Fibroblast of lung (primary cell): ENCODE data around the gene PCDHAC2. TPM values are rescaled to one million over a fixed set of nuclear protein-coding genes. Genes with fewer than 3 reads are reported as not detected.

Source experiments
- DNase-seq, 2 donors: peaks; one replicate each; pipeline versions ENCODE4 v3.0.0 to v3.0.0-alpha.2; 2010; ENCODE audit warnings: low read depth in 2 of 2
- H2AFZ ChIP-seq: 2 replicates; pipeline ENCODE4 v1.5.1; 2012; ENCODE audit warnings: low read length, control low read depth, inconsistent platforms
- H3K27ac ChIP-seq: 2 replicates; pipeline ENCODE4 v1.5.1; 2011; ENCODE audit warnings: low read length, control low read depth; ENCODE audit not compliant: insufficient read depth
- H3K27me3 ChIP-seq: 2 replicates; pipeline ENCODE4 v1.5.1; 2011; ENCODE audit warnings: mild to moderate bottlenecking, low read length; ENCODE audit not compliant: control insufficient read depth, insufficient read depth
- H3K36me3 ChIP-seq: 2 replicates; pipeline ENCODE4 v1.5.1; 2011; ENCODE audit warnings: low read length; ENCODE audit not compliant: control insufficient read depth, insufficient read depth
- H3K4me1 ChIP-seq: 2 replicates; pipeline ENCODE4 v1.5.1; 2011; ENCODE audit warnings: low read length; ENCODE audit not compliant: control insufficient read depth, insufficient read depth; ENCODE audit errors: extremely low read depth
- H3K4me2 ChIP-seq: 2 replicates; pipeline ENCODE4 v1.5.1; 2011; ENCODE audit warnings: low read length, control low read depth; ENCODE audit not compliant: insufficient read depth; ENCODE audit errors: extremely low read depth
- H3K4me3 ChIP-seq, 4 experiments: fragments of 200-600 bp in 1 of 4; sonication (generic) in 1 of 4; replicated peaks in 1 of 4; 2 replicates each; pipeline ENCODE4 v1.5.1; 2011 to 2016; ENCODE audit warnings: low read length in 4 of 4, low read depth in 3 of 4, mild to moderate bottlenecking in 3 of 4, control low read depth in 2 of 4, inconsistent platforms in 1 of 4, mixed read lengths in 1 of 4; ENCODE audit not compliant: insufficient read depth in 1 of 4; ENCODE audit errors: control extremely low read depth in 1 of 4
- H3K79me2 ChIP-seq: 2 replicates; pipeline ENCODE4 v1.5.1; 2012; ENCODE audit warnings: mild to moderate bottlenecking, low read length, inconsistent platforms; ENCODE audit not compliant: control insufficient read depth, insufficient read depth
- H3K9ac ChIP-seq: 2 replicates; pipeline ENCODE4 v1.5.1; 2011; ENCODE audit warnings: mild to moderate bottlenecking, low read length, control low read depth; ENCODE audit not compliant: insufficient read depth
- H3K9me3 ChIP-seq: 2 replicates; pipeline ENCODE4 v1.5.1; 2012; ENCODE audit warnings: low read depth, low read length; ENCODE audit not compliant: control insufficient read depth, insufficient read depth
- H4K20me1 ChIP-seq: 2 replicates; pipeline ENCODE4 v1.5.1; 2011; ENCODE audit warnings: low read length; ENCODE audit not compliant: control insufficient read depth, insufficient read depth; ENCODE audit errors: extremely low read depth
- CTCF ChIP-seq, 2 donors: IDR thresholded peaks in 1 of 2; conservative IDR thresholded peaks in 1 of 2; 1 replicate in 1 of 2; 2 replicates in 1 of 2; pipeline ENCODE4 v1.5.1; 2011 to 2012; ENCODE audit warnings: low read length in 2 of 2, control low read depth in 1 of 2, inconsistent platforms in 1 of 2, low read depth in 1 of 2, mild to moderate bottlenecking in 1 of 2
- EZH2 ChIP-seq: IDR thresholded peaks from 2 replicates; pipeline ENCODE4 v1.5.1; 2012; ENCODE audit warnings: low read length, control low read depth, mild to moderate bottlenecking; ENCODE audit errors: missing control alignments
- polyA plus RNA-seq, 2 donors: library from polyadenylated mRNA; depleted of rRNA in 1 of 2; stranded (reverse) in 1 of 2; unstranded in 1 of 2; fragments of >200 nt; gene quantifications; 2 replicates each; pipeline ENCODE4 v1.2.1, GENCODE V29; 2011 to 2012; ENCODE audit warnings: missing spikeins in 1 of 2
- total RNA-seq: library from RNA; depleted of rRNA; stranded (reverse); fragments of >200 nt; gene quantifications from 2 replicates; pipeline ENCODE4 v1.2.1, GENCODE V29; 2014

PCDHAC2 gene
- total and polyA plus RNA-seq, 2 donors (not counting 1 experiment from before 2014, with no cell fraction given) = 0.48 to 1.7 TPM

- H3K9me3 ChIP-seq = no peaks in the 10 kb centered on the region
- H3K9ac ChIP-seq = no peak overlapping the region
- H3K36me3 ChIP-seq = no peaks in the 10 kb centered on the region
- no peak overlapping the region for H2AFZ ChIP-seq
- H4K20me1 ChIP-seq = no peaks in the 10 kb centered on the region
- DNase-seq = no peak
- no peaks in the 10 kb centered on the region for H3K27me3 ChIP-seq
- no peak overlapping the region for H3K27ac ChIP-seq
- no peak overlapping the region for H3K4me3 ChIP-seq
- no peak overlapping the region for H3K4me2 ChIP-seq
- TF ChIP-seq CTCF (conservative IDR thresholded peaks at IDR 0.05 in 1 of 2, IDR thresholded peaks at IDR 0.05 in 1 of 2; ENCODE audit: low read depth in 1 of 2, low read length in 2 of 2) (no peak), EZH2 (no peak)
- no peaks in the 10 kb centered on the region for H3K79me2 ChIP-seq
- no peaks in the 10 kb centered on the region for H3K4me1 ChIP-seq
These were observed 7.3 kb downstream of the PCDHAC2 start for GRCh38 chr5:140973550-140973949.

GRCh38 chr5:140977003-140977402 is 10.7 kb downstream of the PCDHAC2 start:
- Histone ChIP-seq H2AFZ (no peak overlapping the region), H3K4me1 (no peaks in the 10 kb centered on the region), H3K36me3 (no peaks in the 10 kb centered on the region), H3K9me3 (no peaks in the 10 kb centered on the region), H3K27ac (no peak overlapping the region), H4K20me1 (no peaks in the 10 kb centered on the region), H3K27me3 (no peaks in the 10 kb centered on the region), H3K9ac (no peak overlapping the region), H3K4me2 (no peak overlapping the region), H3K79me2 (no peaks in the 10 kb centered on the region), H3K4me3 (no peak overlapping the region)
- peak in 1 of 2 donors; percentile 59 for DNase-seq
- TF ChIP-seq EZH2 (no peak), CTCF (conservative IDR thresholded peaks at IDR 0.05 in 1 of 2, IDR thresholded peaks at IDR 0.05 in 1 of 2; ENCODE audit: low read depth in 1 of 2, low read length in 2 of 2) (no peak)

- no peak overlapping the region for H3K4me3 ChIP-seq
- no peaks in the 10 kb centered on the region for H3K4me1 ChIP-seq
- H3K4me2 ChIP-seq = no peak overlapping the region
- DNase-seq = no peak
- no peaks in the 10 kb centered on the region for H4K20me1 ChIP-seq
- H3K79me2 ChIP-seq = no peaks in the 10 kb centered on the region
- H3K27me3 ChIP-seq = no peaks in the 10 kb centered on the region
- H2AFZ ChIP-seq = no peak overlapping the region
- no peaks in the 10 kb centered on the region for H3K36me3 ChIP-seq
- H3K27ac ChIP-seq = no peak overlapping the region
- H3K9ac ChIP-seq = no peak overlapping the region
- no peaks in the 10 kb centered on the region for H3K9me3 ChIP-seq
- TF ChIP-seq EZH2 (no peak), CTCF (conservative IDR thresholded peaks at IDR 0.05 in 1 of 2, IDR thresholded peaks at IDR 0.05 in 1 of 2; ENCODE audit: low read depth in 1 of 2, low read length in 2 of 2) (no peak)
These were observed 12.0 kb downstream of the PCDHAC2 start for GRCh38 chr5:140978260-140978659.
